ENCODE results near the gene CDH3. TPM values are rescaled to one million over a fixed set of nuclear protein-coding genes. Genes with fewer than 3 reads are reported as not detected.

Gene CDH3
- total RNA-seq, 1 experiment from 2014 or later, result 109 TPM

GRCh38 chr16:68651136-68651535 lies 6.0 kb downstream of the CDH3 start:
- Histone ChIP-seq H3K4me2 (ENCODE audit: low read length) (no peak overlapping the region), H2AFZ (ENCODE audit: low read length) (no peak overlapping the region), H3K27me3 (ENCODE audit: low read length) (no peaks in the 10 kb centered on the region), H3K9ac (ENCODE audit: low read length) (no peak overlapping the region), H3K79me2 (ENCODE audit: low read length) (peaks cover 82% of the 10 kb centered on the region), H3K9me3 (ENCODE audit: low read length) (no peaks in the 10 kb centered on the region), H3F3A (ENCODE audit: low read length, unreplicated experiment) (no peaks in the 10 kb centered on the region), H3K36me3 (ENCODE audit: low read depth, low read length) (no peaks in the 10 kb centered on the region; the same call in 1 of the 2 replicates), H3K4me3 (ENCODE audit: low read length) (no peak overlapping the region), H4K20me1 (ENCODE audit: low read length) (0 out of 2 replicates have a peak, but pooled peaks cover 9% of the 10 kb centered on the region), H3K4me1 (ENCODE audit: insufficient read depth, low read length) (peaks cover 10% of the 10 kb centered on the region), H3K27ac (ENCODE audit: low read length) (no peak overlapping the region), H3K9me2 (replicated peaks; ENCODE audit: low read length) (no peaks in the 10 kb centered on the region)
- no peak for ATAC-seq
- intact Hi-C loops (cut with micrococcal nuclease), result no loop called here
- BruUV-seq (replicated peaks), result no TSS peak
- DNase-seq, result no peak
- ChIA-PET POLR2A (ENCODE audit: unreplicated experiment) (no interaction called here), CTCF (no interaction called here)
- TF ChIP-seq EZH2 (IDR thresholded peaks at IDR 0.05; ENCODE audit: low read length, unreplicated experiment), result no peak
- TF ChIP-seq, protein P1, sequence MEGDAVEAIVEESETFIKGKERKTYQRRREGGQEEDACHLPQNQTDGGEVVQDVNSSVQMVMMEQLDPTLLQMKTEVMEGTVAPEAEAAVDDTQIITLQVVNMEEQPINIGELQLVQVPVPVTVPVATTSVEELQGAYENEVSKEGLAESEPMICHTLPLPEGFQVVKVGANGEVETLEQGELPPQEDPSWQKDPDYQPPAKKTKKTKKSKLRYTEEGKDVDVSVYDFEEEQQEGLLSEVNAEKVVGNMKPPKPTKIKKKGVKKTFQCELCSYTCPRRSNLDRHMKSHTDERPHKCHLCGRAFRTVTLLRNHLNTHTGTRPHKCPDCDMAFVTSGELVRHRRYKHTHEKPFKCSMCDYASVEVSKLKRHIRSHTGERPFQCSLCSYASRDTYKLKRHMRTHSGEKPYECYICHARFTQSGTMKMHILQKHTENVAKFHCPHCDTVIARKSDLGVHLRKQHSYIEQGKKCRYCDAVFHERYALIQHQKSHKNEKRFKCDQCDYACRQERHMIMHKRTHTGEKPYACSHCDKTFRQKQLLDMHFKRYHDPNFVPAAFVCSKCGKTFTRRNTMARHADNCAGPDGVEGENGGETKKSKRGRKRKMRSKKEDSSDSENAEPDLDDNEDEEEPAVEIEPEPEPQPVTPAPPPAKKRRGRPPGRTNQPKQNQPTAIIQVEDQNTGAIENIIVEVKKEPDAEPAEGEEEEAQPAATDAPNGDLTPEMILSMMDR (conservative IDR thresholded peaks at IDR 0.05; ENCODE audit: low read depth, low read length), result no peak
- no peak for TF ChIP-seq EZH2phosphoT487 (IDR thresholded peaks at IDR 0.05; ENCODE audit: borderline replicate concordance, low read length)

GRCh38 chr16:68652659-68653058 lies 7.5 kb downstream of the CDH3 start:
- no peak overlapping the region for H2AFZ ChIP-seq (ENCODE audit: low read length)
- CTCF ChIA-PET, result no interaction called here
- no peak overlapping the region for H3K4me3 ChIP-seq (ENCODE audit: low read length)
- no peak overlapping the region for H3K9ac ChIP-seq (ENCODE audit: low read length)
- no peak for ATAC-seq
- no TSS peak for BruUV-seq (replicated peaks)
- H3F3A ChIP-seq (ENCODE audit: low read length, unreplicated experiment), result peaks cover 3% of the 10 kb centered on the region
- no peaks in the 10 kb centered on the region for H3K9me2 ChIP-seq (replicated peaks; ENCODE audit: low read length)
- TF ChIP-seq EZH2phosphoT487 (IDR thresholded peaks at IDR 0.05; ENCODE audit: borderline replicate concordance, low read length) (no peak), EZH2 (IDR thresholded peaks at IDR 0.05; ENCODE audit: low read length, unreplicated experiment) (no peak)
- TF ChIP-seq, protein P1 (conservative IDR thresholded peaks at IDR 0.05; ENCODE audit: low read depth, low read length), result no peak
- 0 out of 2 replicates have a peak, but pooled peaks cover 1% of the 10 kb centered on the region for H4K20me1 ChIP-seq (ENCODE audit: low read length)
- H3K9me3 ChIP-seq (ENCODE audit: low read length), result no peaks in the 10 kb centered on the region
- no peak overlapping the region for H3K4me2 ChIP-seq (ENCODE audit: low read length)
- no peaks in the 10 kb centered on the region; the same call in 1 of the 2 replicates for H3K36me3 ChIP-seq (ENCODE audit: low read depth, low read length)
- no peak overlapping the region for H3K27ac ChIP-seq (ENCODE audit: low read length)
- H3K4me1 ChIP-seq (ENCODE audit: insufficient read depth, low read length), result peaks cover 14% of the 10 kb centered on the region
- POLR2A ChIA-PET (ENCODE audit: unreplicated experiment), result no interaction called here
- no peak for DNase-seq
- intact Hi-C loops (cut with micrococcal nuclease), result no loop called here
- H3K27me3 ChIP-seq (ENCODE audit: low read length), result no peaks in the 10 kb centered on the region
- peaks cover 79% of the 10 kb centered on the region for H3K79me2 ChIP-seq (ENCODE audit: low read length)

- no peaks in the 10 kb centered on the region; the same call in 1 of the 2 replicates for H3K36me3 ChIP-seq (ENCODE audit: low read depth, low read length)
- TF ChIP-seq EZH2phosphoT487 (IDR thresholded peaks at IDR 0.05; ENCODE audit: borderline replicate concordance, low read length) (no peak), EZH2 (IDR thresholded peaks at IDR 0.05; ENCODE audit: low read length, unreplicated experiment) (no peak)
- TF ChIP-seq, protein P1 (conservative IDR thresholded peaks at IDR 0.05; ENCODE audit: low read depth, low read length), result no peak
- H3K27ac ChIP-seq (ENCODE audit: low read length), result no peak overlapping the region
- no peak overlapping the region for H3K4me3 ChIP-seq (ENCODE audit: low read length)
- no peaks in the 10 kb centered on the region for H3K9me2 ChIP-seq (replicated peaks; ENCODE audit: low read length)
- intact Hi-C loops (cut with micrococcal nuclease), result no loop called here
- peaks cover 42% of the 10 kb centered on the region for H3K4me1 ChIP-seq (ENCODE audit: insufficient read depth, low read length)
- POLR2A ChIA-PET (ENCODE audit: unreplicated experiment), result no interaction called here
- peaks cover 64% of the 10 kb centered on the region for H3K79me2 ChIP-seq (ENCODE audit: low read length)
- no peaks in the 10 kb centered on the region for H4K20me1 ChIP-seq (ENCODE audit: low read length)
- H2AFZ ChIP-seq (ENCODE audit: low read length), result no peak overlapping the region
- CTCF ChIA-PET, result no interaction called here
- H3K9me3 ChIP-seq (ENCODE audit: low read length), result no peaks in the 10 kb centered on the region
- DNase-seq (no peak), ATAC-seq (no peak)
- H3K9ac ChIP-seq (ENCODE audit: low read length), result no peak overlapping the region
- H3F3A ChIP-seq (ENCODE audit: low read length, unreplicated experiment), result peaks cover 11% of the 10 kb centered on the region
- no TSS peak for BruUV-seq (replicated peaks)
- no peak overlapping the region for H3K4me2 ChIP-seq (ENCODE audit: low read length)
- no peaks in the 10 kb centered on the region for H3K27me3 ChIP-seq (ENCODE audit: low read length)
Measured at GRCh38 chr16:68655806-68656205, 10.7 kb downstream of the CDH3 start.

All from PC-3 (cell line).